ENCODE measurements around the gene ESR2. TPM values are rescaled to one million over a fixed set of nuclear protein-coding genes. Genes with fewer than 3 reads are reported as not detected.

Gene ESR2
- total and polyA plus RNA-seq, 2 of the 8 experiments (the other 6 are each of a cell fraction or from before 2014, with no cell fraction given), result 0.19 to 0.23 TPM

GRCh38 chr14:64081174-64081746 is 212.9 kb downstream of the ESR2 start:
- ChIA-PET CTCF (ENCODE audit: partially characterized antibody) (interaction anchor here (1.4 to 1.8 kb wide), 2 partner anchors 20 to 222 kb away, joined by 5 to 7 read pairs; no protein-coding TSS in a partner anchor), POLR2A (ENCODE audit: partially characterized antibody) (no interaction called here)
- no peak overlapping the region for H3K9ac ChIP-seq (replicated peaks in 1 of 4; ENCODE audit: extremely low read depth in 1 of 4, low read depth in 3 of 4, low read length in 3 of 4)
- H3K9me3 ChIP-seq (ENCODE audit: insufficient read depth in 2 of 2, low read depth in 1 of 2, low read length in 1 of 2), result no peaks in the 10 kb centered on the region
- H2BK5ac ChIP-seq (ENCODE audit: low read depth, low read length), result no peak overlapping the region
- H3K27me3 ChIP-seq (replicated peaks in 1 of 4; ENCODE audit: control insufficient read depth in 3 of 4, extremely low read depth in 1 of 4, insufficient read depth in 3 of 4, low read length in 3 of 4), result no peaks in the 10 kb centered on the region
- H2BK15ac ChIP-seq (ENCODE audit: low read length), result no peak overlapping the region
- H2AFZ ChIP-seq (ENCODE audit: low read length), result no peak overlapping the region
- H2BK20ac ChIP-seq (ENCODE audit: low read length), result no peak overlapping the region
- TF ChIP-seq CTCF (IDR thresholded peaks at IDR 0.05; ENCODE audit: control extremely low read depth in 1 of 3, insufficient read depth in 1 of 3, low read depth in 1 of 3, low read length in 3 of 3) (no peak), BRCA1 (IDR thresholded peaks at IDR 0.05; ENCODE audit: low read depth, low read length) (no peak), CBX5 (IDR thresholded peaks at IDR 0.05; ENCODE audit: low read depth, low read length) (no peak), CHD1 (IDR thresholded peaks at IDR 0.05; ENCODE audit: low read depth, low read length) (no peak), POLR2A (IDR thresholded peaks at IDR 0.05; ENCODE audit: control extremely low read depth in 1 of 2, low read depth in 2 of 2, low read length in 2 of 2) (no peak), CTBP2 (IDR thresholded peaks at IDR 0.05; ENCODE audit: borderline replicate concordance, insufficient read depth, insufficient read length, low read length) (no peak), CREB1 (IDR thresholded peaks at IDR 0.05) (no peak), JUND (IDR thresholded peaks at IDR 0.05; ENCODE audit: low read length) (no peak), SAP30 (IDR thresholded peaks at IDR 0.05; ENCODE audit: insufficient read depth, insufficient replicate concordance, low read length) (no peak)
- no peak overlapping the region for H3K4me3 ChIP-seq (ENCODE audit: extremely low read depth in 1 of 4, insufficient read depth in 2 of 4, low read depth in 3 of 4, low read length in 4 of 4)
- no peak for FAIRE-seq
- no peaks in the 10 kb centered on the region for H4K20me1 ChIP-seq (replicated peaks in 1 of 2; ENCODE audit: control insufficient read depth in 1 of 2, insufficient read depth in 2 of 2, low read length in 2 of 2)
- H3K23ac ChIP-seq (ENCODE audit: insufficient read length), result no peak overlapping the region
- H3K27ac ChIP-seq (ENCODE audit: low read depth, low read length), result no peak overlapping the region
- H3K23me2 ChIP-seq (ENCODE audit: low read depth, low read length), result no peaks in the 10 kb centered on the region
- H4K91ac ChIP-seq (replicated peaks; ENCODE audit: insufficient read length, low read length), result no peak overlapping the region
- H3K79me1 ChIP-seq (ENCODE audit: low read depth, low read length), result no peaks in the 10 kb centered on the region
- H3K4ac ChIP-seq (replicated peaks; ENCODE audit: insufficient read length, low read depth, low read length), result no peak overlapping the region
- 97% methylated on average over 3 of the region's 3 CpGs; no CpG with 5 or more reads in 1 of the 2 experiments for WGBS, 2 experiments (ENCODE audit: extremely low coverage in 1 of 2, insufficient coverage in 1 of 2, insufficient read length in 1 of 2, insufficient replicate concordance in 2 of 2, low coverage in 1 of 2, low lambda C conversion rate in 2 of 2, missing lambda C conversion rate in 1 of 2)
- H3K14ac ChIP-seq (ENCODE audit: insufficient read length), result no peak overlapping the region
- no peak overlapping the region for H3K4me2 ChIP-seq (ENCODE audit: insufficient read depth in 1 of 2, low read depth in 2 of 2, low read length in 2 of 2)
- no peaks in the 10 kb centered on the region for H3K4me1 ChIP-seq (replicated peaks in 1 of 4; ENCODE audit: control insufficient read depth in 3 of 4, insufficient read depth in 4 of 4, low read length in 3 of 4)
- H2BK120ac ChIP-seq (replicated peaks; ENCODE audit: low read depth, low read length), result no peak overlapping the region
- DNase-seq (ENCODE audit: low read depth in 1 of 2, low spot score in 2 of 2), result no peak
- H3K56ac ChIP-seq (replicated peaks; ENCODE audit: insufficient read length, low read depth, low read length), result no peak overlapping the region
- H4K5ac ChIP-seq (ENCODE audit: insufficient read length, low read depth, low read length), result no peak overlapping the region
- no peak overlapping the region for H3K18ac ChIP-seq (ENCODE audit: extremely low read depth, low read length)
- H3K36me3 ChIP-seq (ENCODE audit: control insufficient read depth in 2 of 4, insufficient read depth in 4 of 4, low read length in 3 of 4), result peaks cover 4 to 17% (median 12%) of the 10 kb centered on the region in 4 experiments; a peak in 5 of 8 replicates
- no peak overlapping the region for H2AK5ac ChIP-seq (ENCODE audit: low read depth, low read length)
- no peak overlapping the region for H4K8ac ChIP-seq (ENCODE audit: extremely low read depth, insufficient read depth, low read length)
- H3K79me2 ChIP-seq (ENCODE audit: control insufficient read depth in 1 of 2, insufficient read depth in 2 of 2, low read length in 2 of 2), result no peaks in the 10 kb centered on the region
- H2BK12ac ChIP-seq (ENCODE audit: low read depth, low read length), result no peak overlapping the region
